Omental fat pad (tissue), 4 donors: ENCODE measurements around the gene ELFN1. TPM values are rescaled to one million over a fixed set of nuclear protein-coding genes. Genes with fewer than 3 reads are reported as not detected.

Source experiments
- ATAC-seq: fragments of 150-250 bp; one replicate; pipeline ENCODE4 v1.9.1; 2016; ENCODE audit warnings: mild to moderate bottlenecking, moderate library complexity; ENCODE audit not compliant: low FRiP score
- DNase-seq: peaks from one replicate; pipeline ENCODE4 v3.0.0-alpha.2; 2019; ENCODE audit warnings: low spot score
- CTCF ChIP-seq, 3 donors: fragments of 450-650 bp; IDR thresholded peaks; one replicate each; pipeline ENCODE4 v1.5.1; 2016 to 2017; ENCODE audit warnings: antibody characterized with exemption in 3 of 3, mild to moderate bottlenecking in 3 of 3, moderate library complexity in 2 of 3
- total RNA-seq, 4 donors: library from RNA; depleted of rRNA; stranded (reverse); fragments of >200 nt; gene quantifications; one replicate each; pipeline ENCODE4 v1.1.0, GENCODE V29; 2016

The ELFN1 gene
- total RNA-seq, 4 donors from 2014 or later, result 3.8 to 6.0 (median 4.1) TPM

GRCh38 chr7:1675673-1676549, 5.8 kb downstream of the ELFN1 start:
- no peak for DNase-seq
- ATAC-seq, result no peak
- TF ChIP-seq CTCF (IDR thresholded peaks at IDR 0.05), result no peak

GRCh38 chr7:1676550-1677078, 6.5 kb downstream of the ELFN1 start:
- DNase-seq (no peak), ATAC-seq (no peak)
- TF ChIP-seq CTCF (IDR thresholded peaks at IDR 0.05), result no peak

GRCh38 chr7:1677206-1678080, 7.4 kb downstream of the ELFN1 start:
- TF ChIP-seq CTCF (IDR thresholded peaks at IDR 0.05), result no peak
- DNase-seq, result no peak
- ATAC-seq, result no peak

GRCh38 chr7:1678081-1678543, 8.0 kb downstream of the ELFN1 start:
- no peak for ATAC-seq

GRCh38 chr7:1678571-1679325, 8.7 kb downstream of the ELFN1 start:
- ATAC-seq, result no peak
- TF ChIP-seq CTCF (IDR thresholded peaks at IDR 0.05), result no peak
- DNase-seq, result no peak

More at GRCh38 chr7:1678081-1678543, 8.0 kb downstream of the ELFN1 start:
- DNase-seq, result no peak
- no peak for TF ChIP-seq CTCF (IDR thresholded peaks at IDR 0.05)

- TF ChIP-seq CTCF (IDR thresholded peaks at IDR 0.05), result no peak
Measured at GRCh38 chr7:1679326-1679965, 9.4 kb downstream of the ELFN1 start.

More at GRCh38 chr7:1679326-1679965, 9.4 kb downstream of the ELFN1 start:
- no peak for ATAC-seq
- DNase-seq, result no peak
